22Rv1 (cell line): ENCODE measurements around the gene ACTL8.

Experiments used
- H3K27ac ChIP-seq: fragments of 450-650 bp; 2 replicates; pipeline ENCODE4 v1.5.1; 2017
- CTCF ChIP-seq: fragments of 450-650 bp; IDR thresholded peaks from 2 replicates; pipeline ENCODE4 v1.5.1; 2017; ENCODE audit warnings: mild to moderate bottlenecking
- ZFX ChIP-seq: fragments of 450-650 bp; IDR thresholded peaks from 2 replicates; pipeline ENCODE4 v1.6.1; 2017; ENCODE audit warnings: antibody characterized with exemption, borderline replicate concordance

The ACTL8 gene

GRCh38 chr1:17775796-17776195 lies 20.7 kb downstream of the ACTL8 start:
- TF ChIP-seq CTCF: no peak
- TF ChIP-seq ZFX: no peak
- H3K27ac ChIP-seq: no peak overlapping the region

GRCh38 chr1:17776426-17776825 lies 21.3 kb downstream of the ACTL8 start:
- no peak overlapping the region for H3K27ac ChIP-seq
- TF ChIP-seq CTCF (no peak), ZFX (no peak)

DNA sequence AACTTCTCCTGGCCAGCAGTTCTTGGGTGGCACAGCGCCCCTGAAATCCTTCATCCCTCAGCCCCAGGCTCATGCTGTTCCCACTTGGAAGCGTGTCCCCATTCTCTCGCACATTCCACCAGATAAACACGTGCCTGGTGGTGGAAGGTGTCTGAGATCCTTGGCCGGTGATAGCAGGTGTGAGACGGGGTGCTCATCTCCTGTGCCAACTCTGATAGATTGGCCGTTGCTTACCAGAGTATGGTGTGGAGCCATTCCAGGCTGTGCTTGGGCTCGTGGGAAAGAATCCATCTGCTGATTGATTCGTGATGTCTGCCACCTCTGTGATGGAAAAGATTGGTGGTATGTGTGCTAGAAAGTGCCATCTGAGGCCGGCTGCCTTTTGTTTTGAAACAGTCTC lies 22.2 kb downstream of the ACTL8 start:
- H3K27ac ChIP-seq: no peak overlapping the region
- TF ChIP-seq ZFX: no peak
- TF ChIP-seq CTCF: no peak

- H3K27ac ChIP-seq: no peak overlapping the region
- TF ChIP-seq ZFX: no peak
- TF ChIP-seq CTCF: no peak
Observed at GRCh38 chr1:17777818-17778217, 22.7 kb downstream of the ACTL8 start.

DNA sequence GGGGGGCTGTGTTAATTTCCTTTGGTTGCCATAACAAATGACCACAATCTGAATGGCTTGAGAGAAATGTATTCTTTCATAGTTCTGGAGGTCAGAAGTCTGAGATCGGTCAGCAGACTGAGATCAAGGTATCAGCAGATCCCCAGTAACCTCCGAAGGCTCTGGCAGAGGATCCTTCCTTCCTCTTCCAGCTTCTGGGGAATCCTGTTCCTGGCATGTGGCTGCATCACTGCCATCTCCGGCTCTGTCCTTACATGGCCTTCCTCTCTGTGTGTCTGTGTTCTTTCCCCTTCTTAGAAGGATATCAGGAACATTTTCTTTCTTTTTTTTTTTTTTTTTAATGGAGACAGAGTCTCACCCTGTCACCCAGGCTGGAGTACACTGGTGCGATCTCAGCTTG lies 25.8 kb downstream of the ACTL8 start:
- TF ChIP-seq ZFX: no peak
- TF ChIP-seq CTCF: no peak
- H3K27ac ChIP-seq: no peak overlapping the region

DNA sequence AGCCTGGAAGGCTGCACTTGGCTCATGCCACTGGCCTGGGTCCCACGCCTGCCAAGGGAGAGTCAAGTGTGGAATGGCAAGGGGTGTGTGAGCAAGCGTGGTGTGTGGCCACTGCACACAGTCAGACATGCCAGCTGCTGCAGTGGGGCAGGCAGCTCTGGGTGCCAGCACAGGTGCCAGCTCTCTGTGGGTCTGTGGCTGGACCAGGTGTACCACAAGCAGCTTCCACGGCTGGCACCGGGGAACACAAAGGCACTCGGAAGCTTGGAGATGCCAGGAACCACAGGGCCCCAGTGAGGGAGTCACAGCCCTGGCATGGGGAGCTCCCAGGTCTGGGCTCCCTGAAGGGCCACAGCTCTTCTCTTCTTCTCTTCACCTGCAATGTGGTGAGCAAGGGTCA lies 34.8 kb downstream of the ACTL8 start:
- TF ChIP-seq CTCF (no peak), ZFX (no peak)
- no peak overlapping the region for H3K27ac ChIP-seq

DNA sequence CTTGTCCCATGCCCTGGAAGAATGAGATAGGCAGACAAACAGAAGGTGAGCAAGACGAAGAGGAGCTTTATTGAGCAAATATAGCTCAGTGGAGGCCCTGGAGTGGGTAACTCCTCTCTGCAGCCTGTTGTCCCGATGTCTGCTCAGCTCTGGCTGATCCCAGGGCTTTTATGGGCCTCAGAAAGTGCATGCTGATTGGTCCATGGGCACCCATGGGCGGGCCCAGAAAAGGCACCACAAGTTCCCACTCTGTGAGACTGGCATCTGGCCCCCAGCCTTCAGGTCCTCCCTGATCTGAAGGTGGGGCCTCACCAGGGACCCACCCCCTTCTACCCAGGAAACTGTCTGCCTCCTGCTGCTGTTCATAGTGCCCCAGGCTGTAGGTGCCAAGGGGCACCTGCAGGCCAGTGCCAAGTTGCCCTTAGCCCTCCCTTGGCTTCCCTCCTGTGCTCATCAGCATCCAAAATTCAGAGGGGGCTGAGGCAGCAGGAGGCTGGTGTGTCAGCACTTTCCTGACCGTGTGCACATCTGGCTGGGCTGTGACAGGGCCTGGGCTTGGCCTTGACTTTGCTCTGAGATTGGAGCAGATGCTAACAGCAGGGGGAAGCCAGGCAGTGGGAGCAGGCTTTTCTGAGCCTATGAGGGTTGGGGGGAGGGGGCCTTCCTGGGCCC lies 35.4 kb downstream of the ACTL8 start:
- TF ChIP-seq CTCF (no peak), ZFX (no peak)
- H3K27ac ChIP-seq: no peak overlapping the region
